ENCODE data around the gene MPRIP.

Gene MPRIP

GRCh38 chr17:17216236-17216635, 174.0 kb downstream of the MPRIP start:
- TF ChIP-seq TEAD4 (IDR thresholded peaks at IDR 0.05) (no peak), USF1 (IDR thresholded peaks at IDR 0.05) (no peak), CEBPB (IDR thresholded peaks at IDR 0.05) (no peak), EP300 (IDR thresholded peaks at IDR 0.05; ENCODE audit: borderline replicate concordance) (no peak), TAF1 (IDR thresholded peaks at IDR 0.05; ENCODE audit: low read depth) (no peak), CREB1 (IDR thresholded peaks at IDR 0.05; ENCODE audit: low read depth) (no peak), NFIC (IDR thresholded peaks at IDR 0.05) (no peak), YY1 (IDR thresholded peaks at IDR 0.05; ENCODE audit: low read depth) (no peak), ZBTB7A (IDR thresholded peaks at IDR 0.05; ENCODE audit: low read depth) (no peak), FOXM1 (IDR thresholded peaks at IDR 0.05; ENCODE audit: borderline replicate concordance, low read depth) (no peak), TCF12 (IDR thresholded peaks at IDR 0.05; ENCODE audit: low read depth) (no peak), EGR1 (IDR thresholded peaks at IDR 0.05) (no peak), RAD21 (IDR thresholded peaks at IDR 0.05; ENCODE audit: low read depth) (no peak)
- TF ChIP-seq, protein P1, sequence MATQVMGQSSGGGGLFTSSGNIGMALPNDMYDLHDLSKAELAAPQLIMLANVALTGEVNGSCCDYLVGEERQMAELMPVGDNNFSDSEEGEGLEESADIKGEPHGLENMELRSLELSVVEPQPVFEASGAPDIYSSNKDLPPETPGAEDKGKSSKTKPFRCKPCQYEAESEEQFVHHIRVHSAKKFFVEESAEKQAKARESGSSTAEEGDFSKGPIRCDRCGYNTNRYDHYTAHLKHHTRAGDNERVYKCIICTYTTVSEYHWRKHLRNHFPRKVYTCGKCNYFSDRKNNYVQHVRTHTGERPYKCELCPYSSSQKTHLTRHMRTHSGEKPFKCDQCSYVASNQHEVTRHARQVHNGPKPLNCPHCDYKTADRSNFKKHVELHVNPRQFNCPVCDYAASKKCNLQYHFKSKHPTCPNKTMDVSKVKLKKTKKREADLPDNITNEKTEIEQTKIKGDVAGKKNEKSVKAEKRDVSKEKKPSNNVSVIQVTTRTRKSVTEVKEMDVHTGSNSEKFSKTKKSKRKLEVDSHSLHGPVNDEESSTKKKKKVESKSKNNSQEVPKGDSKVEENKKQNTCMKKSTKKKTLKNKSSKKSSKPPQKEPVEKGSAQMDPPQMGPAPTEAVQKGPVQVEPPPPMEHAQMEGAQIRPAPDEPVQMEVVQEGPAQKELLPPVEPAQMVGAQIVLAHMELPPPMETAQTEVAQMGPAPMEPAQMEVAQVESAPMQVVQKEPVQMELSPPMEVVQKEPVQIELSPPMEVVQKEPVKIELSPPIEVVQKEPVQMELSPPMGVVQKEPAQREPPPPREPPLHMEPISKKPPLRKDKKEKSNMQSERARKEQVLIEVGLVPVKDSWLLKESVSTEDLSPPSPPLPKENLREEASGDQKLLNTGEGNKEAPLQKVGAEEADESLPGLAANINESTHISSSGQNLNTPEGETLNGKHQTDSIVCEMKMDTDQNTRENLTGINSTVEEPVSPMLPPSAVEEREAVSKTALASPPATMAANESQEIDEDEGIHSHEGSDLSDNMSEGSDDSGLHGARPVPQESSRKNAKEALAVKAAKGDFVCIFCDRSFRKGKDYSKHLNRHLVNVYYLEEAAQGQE (IDR thresholded peaks at IDR 0.05; ENCODE audit: low read depth) = no peak
- TF ChIP-seq, protein P2, sequence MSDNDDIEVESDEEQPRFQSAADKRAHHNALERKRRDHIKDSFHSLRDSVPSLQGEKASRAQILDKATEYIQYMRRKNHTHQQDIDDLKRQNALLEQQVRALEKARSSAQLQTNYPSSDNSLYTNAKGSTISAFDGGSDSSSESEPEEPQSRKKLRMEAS (IDR thresholded peaks at IDR 0.05) = no peak

GRCh38 chr17:17216776-17217175, 174.5 kb downstream of the MPRIP start:
- TF ChIP-seq USF1 (IDR thresholded peaks at IDR 0.05) = no peak
- TF ChIP-seq ZBTB7A (IDR thresholded peaks at IDR 0.05; ENCODE audit: low read depth) = no peak
- TF ChIP-seq EP300 (IDR thresholded peaks at IDR 0.05; ENCODE audit: borderline replicate concordance) = no peak
- TF ChIP-seq TEAD4 (IDR thresholded peaks at IDR 0.05) = no peak

DNA sequence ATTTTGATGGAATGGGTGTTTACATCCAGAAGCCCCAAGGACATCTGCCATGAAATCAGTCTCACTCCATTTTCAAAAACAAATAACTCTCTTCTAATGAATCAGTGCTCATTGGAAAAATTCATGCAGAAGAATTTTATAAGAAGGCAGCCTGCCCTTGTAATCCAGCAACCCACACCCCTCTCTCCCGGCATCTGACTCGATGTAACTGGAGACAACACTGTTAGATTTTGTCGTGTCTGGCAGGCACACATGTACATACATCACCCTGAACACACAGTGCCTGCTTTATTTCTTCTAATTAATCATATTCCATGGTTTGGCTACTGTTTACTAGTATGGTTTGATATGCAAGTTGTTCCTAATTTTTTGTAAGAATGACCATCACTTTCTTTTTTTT, 175.7 kb downstream of the MPRIP start:
- TF ChIP-seq RAD21 (IDR thresholded peaks at IDR 0.05; ENCODE audit: low read depth) (no peak), EGR1 (IDR thresholded peaks at IDR 0.05) (no peak), EP300 (IDR thresholded peaks at IDR 0.05; ENCODE audit: borderline replicate concordance) (no peak)

GRCh38 chr17:17220529-17220928, 178.3 kb downstream of the MPRIP start:
- TF ChIP-seq RAD21 (IDR thresholded peaks at IDR 0.05; ENCODE audit: low read depth) (no peak), USF1 (IDR thresholded peaks at IDR 0.05) (no peak), ZBTB7A (IDR thresholded peaks at IDR 0.05; ENCODE audit: low read depth) (no peak), NFIC (IDR thresholded peaks at IDR 0.05) (no peak), FOXM1 (IDR thresholded peaks at IDR 0.05; ENCODE audit: borderline replicate concordance, low read depth) (no peak), EGR1 (IDR thresholded peaks at IDR 0.05) (no peak), TCF12 (IDR thresholded peaks at IDR 0.05; ENCODE audit: low read depth) (no peak), TEAD4 (IDR thresholded peaks at IDR 0.05) (no peak), EP300 (IDR thresholded peaks at IDR 0.05; ENCODE audit: borderline replicate concordance) (no peak), CEBPB (IDR thresholded peaks at IDR 0.05) (no peak), TAF1 (IDR thresholded peaks at IDR 0.05; ENCODE audit: low read depth) (no peak), CREB1 (IDR thresholded peaks at IDR 0.05; ENCODE audit: low read depth) (no peak), YY1 (IDR thresholded peaks at IDR 0.05; ENCODE audit: low read depth) (no peak)
- TF ChIP-seq, protein P1 (IDR thresholded peaks at IDR 0.05; ENCODE audit: low read depth) = no peak
- TF ChIP-seq, protein P2 (IDR thresholded peaks at IDR 0.05) = no peak

- TF ChIP-seq EGR1 (IDR thresholded peaks at IDR 0.05) (no peak), CEBPB (IDR thresholded peaks at IDR 0.05) (no peak), NFIC (IDR thresholded peaks at IDR 0.05) (no peak), TEAD4 (IDR thresholded peaks at IDR 0.05) (no peak), YY1 (IDR thresholded peaks at IDR 0.05; ENCODE audit: low read depth) (no peak), EP300 (IDR thresholded peaks at IDR 0.05; ENCODE audit: borderline replicate concordance) (no peak), TCF12 (IDR thresholded peaks at IDR 0.05; ENCODE audit: low read depth) (no peak), TAF1 (IDR thresholded peaks at IDR 0.05; ENCODE audit: low read depth) (no peak)
- TF ChIP-seq, protein P1 (IDR thresholded peaks at IDR 0.05; ENCODE audit: low read depth) = no peak
Observed at GRCh38 chr17:17221329-17221728, 179.1 kb downstream of the MPRIP start.

Data from Ishikawa (cell line).